GM12878 (cell line): ENCODE results near the gene BEX1. TPM values are rescaled to one million over a fixed set of nuclear protein-coding genes. Genes with fewer than 3 reads are reported as not detected.

ENCODE experiments used
- ATAC-seq: fragments of 200-7000 bp; cut with Tn5 transposase; 3 replicates; pipeline ENCODE4 v1.9.1; 2020; ENCODE audit warnings: mild to moderate bottlenecking, moderate library complexity
- BruUV-seq: library from RNA; stranded (reverse); fragments of 400-500 nt; replicated peaks from 2 replicates; lab custom pipeline; 2021; lab: Mats Ljungman, UMichigan
- CTCF ChIA-PET: fragments of 300-600 bp; sonication (Branson Sonifier 250); formaldehyde crosslinking; extraction: SDS; loops from one replicate; lab custom pipeline; 2021; ENCODE audit warnings: inconsistent platforms; lab: Yijun Ruan, JAX
- POLR2A ChIA-PET: fragments of 350-600 bp; formaldehyde crosslinking; extraction: SDS; loops from one replicate; lab custom pipeline; 2021; ENCODE audit warnings: inconsistent platforms; lab: Charles Lee
- RAD21 ChIA-PET: fragments of 300-600 bp; sonication (Branson Sonifier 250); formaldehyde crosslinking; loops from one replicate; lab custom pipeline; 2023; ENCODE audit warnings: antibody characterized with exemption; ENCODE audit not compliant: unreplicated experiment; lab: Charles Lee
- SMC1A ChIA-PET: fragments of 300-600 bp; sonication (Branson Sonifier 250); formaldehyde crosslinking; loops from one replicate; lab custom pipeline; 2023; ENCODE audit not compliant: unreplicated experiment, uncharacterized antibody; lab: Charles Lee
- DNase-seq: peaks from one replicate; pipeline ENCODE4 v3.0.0-alpha.2; 2011; ENCODE audit warnings: low read depth, low spot score
- FAIRE-seq: peaks from 3 replicates; lab custom pipeline; 2011; peaks lifted over from hg19 to GRCh38; lab: Jason Lieb, UNC
- H2AFZ ChIP-seq: 2 replicates; pipeline ENCODE4 v1.6.0; 2011; ENCODE audit warnings: low read depth, low read length, control low read depth; ENCODE audit not compliant: control insufficient read depth
- H3K27ac ChIP-seq: 2 replicates; pipeline ENCODE4 v1.5.1; 2011; ENCODE audit warnings: control low read depth; ENCODE audit not compliant: control insufficient read depth, insufficient read depth
- H3K27me3 ChIP-seq, 2 experiments: replicated peaks in 1 of 2; 2 replicates each; pipeline versions ENCODE4 v1.6.0 to v1.6.1; 2011; ENCODE audit warnings: low read length in 1 of 2; ENCODE audit not compliant: control insufficient read depth in 2 of 2, insufficient read depth in 2 of 2
- H3K36me3 ChIP-seq, 2 experiments: 2 replicates each; pipeline ENCODE4 v1.5.1; 2011; ENCODE audit warnings: low read length in 1 of 2; ENCODE audit not compliant: control insufficient read depth in 2 of 2, insufficient read depth in 2 of 2
- H3K4me1 ChIP-seq: 2 replicates; pipeline ENCODE4 v1.6.1; 2011; ENCODE audit warnings: mild to moderate bottlenecking, low read length, moderate library complexity, mixed read lengths; ENCODE audit not compliant: control insufficient read depth, insufficient read depth
- H3K4me2 ChIP-seq: 2 replicates; pipeline ENCODE4 v1.6.0; 2011; ENCODE audit warnings: control low read depth; ENCODE audit not compliant: control insufficient read depth, insufficient read depth
- H3K4me3 ChIP-seq: fragments of 200-600 bp; sonication (generic); 2 replicates; pipeline ENCODE4 v1.5.1; 2016
- H3K79me2 ChIP-seq: 2 replicates; pipeline ENCODE4 v1.6.0; 2011; ENCODE audit warnings: low read length; ENCODE audit not compliant: control insufficient read depth, insufficient read depth
- H3K9ac ChIP-seq: 2 replicates; pipeline ENCODE4 v1.8.0; 2011; ENCODE audit warnings: low read length, control low read depth, mixed read lengths; ENCODE audit not compliant: control insufficient read depth, insufficient read depth
- H3K9me3 ChIP-seq: replicated peaks from 3 replicates; pipeline ENCODE4 v1.5.1; 2011; ENCODE audit warnings: mild to moderate bottlenecking, low read length; ENCODE audit not compliant: control insufficient read depth, insufficient read depth
- H4K20me1 ChIP-seq: 2 replicates; pipeline ENCODE4 v1.6.0; 2011; ENCODE audit not compliant: control insufficient read depth, insufficient read depth
- BMI1 ChIP-seq: fragments of 450-650 bp; IDR thresholded peaks from 2 replicates; pipeline ENCODE4 v1.6.1; 2016; ENCODE audit warnings: mild to moderate bottlenecking, moderate library complexity, borderline replicate concordance
- CBX5 ChIP-seq: sonication (generic); IDR thresholded peaks from 2 replicates; pipeline ENCODE4 v1.6.1; 2016; ENCODE audit warnings: low read depth, moderate library complexity, mild to moderate bottlenecking, inconsistent platforms
- ETV6 ChIP-seq, 2 experiments: fragments of 450-650 bp in 1 of 2; IDR thresholded peaks in 1 of 2; conservative IDR thresholded peaks in 1 of 2; 2 replicates each; pipeline ENCODE4 v1.6.1; 2014; ENCODE audit warnings: antibody characterized with exemption in 1 of 2, borderline replicate concordance in 1 of 2, low read depth in 1 of 2, mild to moderate bottlenecking in 1 of 2, moderate library complexity in 1 of 2
- FOXM1 ChIP-seq: IDR thresholded peaks from 2 replicates; pipeline ENCODE4 v1.6.1; 2012; ENCODE audit warnings: low read depth, mild to moderate bottlenecking, inconsistent platforms, low read length, moderate library complexity
- GABPA ChIP-seq: IDR thresholded peaks from 2 replicates; pipeline ENCODE4 v1.6.1; 2014; ENCODE audit warnings: antibody characterized with exemption, low read depth, mild to moderate bottlenecking, inconsistent platforms
- LARP7 ChIP-seq: fragments of 450-650 bp; IDR thresholded peaks from 2 replicates; pipeline ENCODE4 v1.6.1; 2017; ENCODE audit warnings: mild to moderate bottlenecking
- MXI1 ChIP-seq: fragments of 150-350 bp; IDR thresholded peaks from 2 replicates; pipeline ENCODE4 v1.6.1; 2011; ENCODE audit warnings: low read depth, mild to moderate bottlenecking, inconsistent platforms, low read length, improper control_type of control experiment
- NBN ChIP-seq: fragments of 450-650 bp; IDR thresholded peaks from 2 replicates; pipeline ENCODE4 v1.6.1; 2016
- POU2F2 ChIP-seq: IDR thresholded peaks from 3 replicates; pipeline ENCODE4 v1.6.1; 2011; ENCODE audit warnings: low read depth, mild to moderate bottlenecking, low read length, borderline replicate concordance
- TCF3 ChIP-seq: IDR thresholded peaks from 2 replicates; pipeline ENCODE4 v1.6.1; 2012; ENCODE audit warnings: low read depth, mild to moderate bottlenecking, low read length, borderline replicate concordance; ENCODE audit not compliant: insufficient read depth
- TCF7 ChIP-seq: IDR thresholded peaks from 2 replicates; pipeline ENCODE4 v1.6.1; 2014; ENCODE audit warnings: antibody characterized with exemption, borderline replicate concordance
- ZNF24 ChIP-seq: fragments of 450-650 bp; IDR thresholded peaks from 2 replicates; pipeline ENCODE4 v1.6.1; 2017; ENCODE audit warnings: antibody characterized with exemption, mild to moderate bottlenecking
- WGBS: methylation state at CpG from one replicate; pipeline ENCODE4 v1.1.6; 2016; ENCODE audit warnings: low lambda C conversion rate; ENCODE audit not compliant: insufficient replicate concordance, insufficient coverage; ENCODE audit errors: missing lambda C conversion rate; 5-methylcytosine and 5-hydroxymethylcytosine counted together
- in situ Hi-C: fragments of 300-500 bp; cut with MboI; formaldehyde crosslinking; loops from 9 replicates; pipeline ENCODE4 v1.14.3; 2018; ENCODE audit warnings: mixed read lengths
- intact Hi-C: fragments of 100-400 bp; cut with micrococcal nuclease; formaldehyde crosslinking; loops from one replicate; pipeline ENCODE4 v1.14.2; 2022; ENCODE audit not compliant: unreplicated experiment
- polyA plus RNA-seq, 11 experiments: library from polyadenylated mRNA; depleted of rRNA in 4 of 11; unstranded in 6 of 11; stranded (reverse) in 5 of 11; fragments of >200 nt; fragmentation: Nextera tagmentation in 4 of 11; fragmentation: Illumina TruSeq in 1 of 11; extraction: Ambion mirVana in 4 of 11; extraction: Trizol in 1 of 11; gene quantifications; 1 replicate in 1 of 11; 2 replicates in 10 of 11; pipeline versions ENCODE4 v1.2.1 to v1.2.3, GENCODE V29; 2011 to 2016; ENCODE audit warnings: inconsistent platforms in 2 of 11, missing spikeins in 2 of 11, low read depth in 1 of 11
- total RNA-seq, 4 experiments: library from RNA; depleted of rRNA in 3 of 4; stranded (reverse); fragments of >200 nt in 3 of 4; fragmentation: Illumina TruSeq in 1 of 4; extraction: Trizol in 1 of 4; gene quantifications; 2 replicates each; pipeline versions ENCODE4 v1.2.1 to v1.2.3, GENCODE V29; 2013 to 2021
- TF ChIP-seq, protein P1 (sequence below): IDR thresholded peaks from 2 replicates; pipeline ENCODE4 v1.6.1; 2011; ENCODE audit warnings: low read depth, mild to moderate bottlenecking, low read length, moderate library complexity, borderline replicate concordance; ENCODE audit errors: extremely low read depth
- TF ChIP-seq, protein P2 (sequence below): fragments of 150-350 bp; IDR thresholded peaks from 2 replicates; pipeline ENCODE4 v1.6.1; 2016; ENCODE audit warnings: low read depth, low read length
- TF ChIP-seq, protein P3 (sequence below): fragments of 450-650 bp; IDR thresholded peaks from 2 replicates; pipeline ENCODE4 v1.6.1; 2016; ENCODE audit warnings: mild to moderate bottlenecking

Gene BEX1
- total and polyA plus RNA-seq, 10 of the 15 experiments (the other 5 are each of a cell fraction or from before 2014, with no cell fraction given) = 0.19 to 3.8 TPM; not detected in 8

DNA sequence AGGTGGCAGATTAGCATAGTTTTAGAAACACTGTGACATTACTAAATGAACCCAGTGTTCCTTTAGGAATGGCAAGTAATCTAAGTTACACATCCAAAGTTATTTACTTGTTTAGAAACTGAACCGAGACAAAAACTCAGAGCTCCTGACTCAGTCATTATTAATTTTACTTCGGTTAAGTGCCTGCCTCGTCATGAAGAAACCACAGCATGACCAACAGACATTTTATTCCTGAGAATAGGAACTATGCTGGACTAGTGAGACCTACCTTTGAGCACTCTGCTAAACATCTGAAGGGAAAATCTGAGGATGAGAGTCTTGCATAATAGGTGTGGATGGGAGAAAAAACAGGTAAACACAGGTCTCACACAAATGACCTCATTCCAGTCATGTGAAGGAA lies 2.5 kb downstream of the BEX1 start:
- Histone ChIP-seq H3K27me3 (no peaks in the 10 kb centered on the region; a peak in 1 of 4 replicates), H3K4me1 (no peaks in the 10 kb centered on the region), H3K4me2 (no peak overlapping the region), H3K27ac (no peak overlapping the region), H3K9ac (no peak overlapping the region), H3K4me3 (no peak overlapping the region), H2AFZ (no peak overlapping the region), H3K79me2 (no peaks in the 10 kb centered on the region), H3K9me3 (no peaks in the 10 kb centered on the region), H4K20me1 (no peaks in the 10 kb centered on the region), H3K36me3 (no peaks in the 10 kb centered on the region)
- ATAC-seq (no peak), DNase-seq (no peak), FAIRE-seq (no peak)
- SMC1A ChIA-PET = no interaction called here
- RAD21 ChIA-PET = no interaction called here
- intact Hi-C loops (no loop called here), in situ Hi-C loops (no loop called here)
- POLR2A ChIA-PET = no interaction called here
- CTCF ChIA-PET = no interaction called here
- TF ChIP-seq LARP7 = no peak
- TF ChIP-seq, protein P1, sequence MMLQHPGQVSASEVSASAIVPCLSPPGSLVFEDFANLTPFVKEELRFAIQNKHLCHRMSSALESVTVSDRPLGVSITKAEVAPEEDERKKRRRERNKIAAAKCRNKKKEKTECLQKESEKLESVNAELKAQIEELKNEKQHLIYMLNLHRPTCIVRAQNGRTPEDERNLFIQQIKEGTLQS = no peak
- no peak for TF ChIP-seq ETV6 (conservative IDR thresholded peaks at IDR 0.05 in 1 of 2, IDR thresholded peaks at IDR 0.05 in 1 of 2; ENCODE audit: borderline replicate concordance in 1 of 2, low read depth in 1 of 2)
- TF ChIP-seq CBX5 = no peak
- WGBS = 17% methylated on average over 3 of the region's 3 CpGs
- no TSS peak for BruUV-seq

DNA sequence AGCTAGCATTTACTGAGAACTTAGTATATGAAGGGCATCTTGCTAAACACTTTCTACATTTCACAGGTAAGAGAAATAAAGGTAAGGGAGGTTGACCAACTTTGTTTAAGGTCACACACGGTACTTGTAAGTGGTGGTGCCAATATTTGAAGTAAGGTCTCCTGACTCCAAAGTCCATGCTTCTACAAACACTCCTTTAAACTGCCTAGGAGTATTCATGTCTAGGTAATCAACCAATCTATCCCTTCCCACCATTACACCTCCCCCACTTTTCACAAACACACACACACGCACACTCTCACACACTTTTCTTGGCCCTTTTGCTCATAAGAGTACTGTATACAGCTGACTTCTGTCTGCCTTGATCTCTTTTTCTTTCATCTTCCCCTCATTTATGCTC lies 7.1 kb downstream of the BEX1 start:
- Histone ChIP-seq H2AFZ (no peak overlapping the region), H3K27me3 (no peaks in the 10 kb centered on the region; a peak in 1 of 4 replicates), H3K4me2 (no peak overlapping the region), H3K36me3 (no peaks in the 10 kb centered on the region), H3K9ac (no peak overlapping the region), H3K9me3 (no peaks in the 10 kb centered on the region), H3K4me3 (no peak overlapping the region), H3K79me2 (no peaks in the 10 kb centered on the region), H3K27ac (no peak overlapping the region), H4K20me1 (no peaks in the 10 kb centered on the region), H3K4me1 (no peaks in the 10 kb centered on the region)
- WGBS = 20% methylated on average over 2 of the region's 2 CpGs
- ATAC-seq (no peak), DNase-seq (no peak), FAIRE-seq (no peak)
- in situ Hi-C loops = no loop called here
- BruUV-seq = no TSS peak
- intact Hi-C loops = no loop called here
- ChIA-PET SMC1A (no interaction called here), RAD21 (no interaction called here), POLR2A (no interaction called here), CTCF (no interaction called here)
- no peak for TF ChIP-seq FOXM1
- no peak for TF ChIP-seq ZNF24
- TF ChIP-seq MXI1 = no peak
- TF ChIP-seq, protein P2, sequence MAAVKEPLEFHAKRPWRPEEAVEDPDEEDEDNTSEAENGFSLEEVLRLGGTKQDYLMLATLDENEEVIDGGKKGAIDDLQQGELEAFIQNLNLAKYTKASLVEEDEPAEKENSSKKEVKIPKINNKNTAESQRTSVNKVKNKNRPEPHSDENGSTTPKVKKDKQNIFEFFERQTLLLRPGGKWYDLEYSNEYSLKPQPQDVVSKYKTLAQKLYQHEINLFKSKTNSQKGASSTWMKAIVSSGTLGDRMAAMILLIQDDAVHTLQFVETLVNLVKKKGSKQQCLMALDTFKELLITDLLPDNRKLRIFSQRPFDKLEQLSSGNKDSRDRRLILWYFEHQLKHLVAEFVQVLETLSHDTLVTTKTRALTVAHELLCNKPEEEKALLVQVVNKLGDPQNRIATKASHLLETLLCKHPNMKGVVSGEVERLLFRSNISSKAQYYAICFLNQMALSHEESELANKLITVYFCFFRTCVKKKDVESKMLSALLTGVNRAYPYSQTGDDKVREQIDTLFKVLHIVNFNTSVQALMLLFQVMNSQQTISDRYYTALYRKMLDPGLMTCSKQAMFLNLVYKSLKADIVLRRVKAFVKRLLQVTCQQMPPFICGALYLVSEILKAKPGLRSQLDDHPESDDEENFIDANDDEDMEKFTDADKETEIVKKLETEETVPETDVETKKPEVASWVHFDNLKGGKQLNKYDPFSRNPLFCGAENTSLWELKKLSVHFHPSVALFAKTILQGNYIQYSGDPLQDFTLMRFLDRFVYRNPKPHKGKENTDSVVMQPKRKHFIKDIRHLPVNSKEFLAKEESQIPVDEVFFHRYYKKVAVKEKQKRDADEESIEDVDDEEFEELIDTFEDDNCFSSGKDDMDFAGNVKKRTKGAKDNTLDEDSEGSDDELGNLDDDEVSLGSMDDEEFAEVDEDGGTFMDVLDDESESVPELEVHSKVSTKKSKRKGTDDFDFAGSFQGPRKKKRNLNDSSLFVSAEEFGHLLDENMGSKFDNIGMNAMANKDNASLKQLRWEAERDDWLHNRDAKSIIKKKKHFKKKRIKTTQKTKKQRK = no peak
- no peak for TF ChIP-seq NBN
- TF ChIP-seq TCF3 = no peak
- no peak for TF ChIP-seq BMI1
- TF ChIP-seq, protein P3, sequence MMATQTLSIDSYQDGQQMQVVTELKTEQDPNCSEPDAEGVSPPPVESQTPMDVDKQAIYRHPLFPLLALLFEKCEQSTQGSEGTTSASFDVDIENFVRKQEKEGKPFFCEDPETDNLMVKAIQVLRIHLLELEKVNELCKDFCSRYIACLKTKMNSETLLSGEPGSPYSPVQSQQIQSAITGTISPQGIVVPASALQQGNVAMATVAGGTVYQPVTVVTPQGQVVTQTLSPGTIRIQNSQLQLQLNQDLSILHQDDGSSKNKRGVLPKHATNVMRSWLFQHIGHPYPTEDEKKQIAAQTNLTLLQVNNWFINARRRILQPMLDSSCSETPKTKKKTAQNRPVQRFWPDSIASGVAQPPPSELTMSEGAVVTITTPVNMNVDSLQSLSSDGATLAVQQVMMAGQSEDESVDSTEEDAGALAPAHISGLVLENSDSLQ = no peak
- no peak for TF ChIP-seq GABPA
- no peak for TF ChIP-seq TCF7
- no peak for TF ChIP-seq POU2F2
